Duodenal mucosa (tissue), 2 donors: ENCODE measurements around the gene RBP3.

Experiments used
- H3K27ac ChIP-seq: one replicate; pipeline ENCODE4 v1.7.0; 2013; ENCODE audit warnings: low read depth, low read length
- H3K27me3 ChIP-seq, 2 donors: one replicate each; pipeline ENCODE4 v1.7.0; 2013; ENCODE audit warnings: low read length in 2 of 2, control low read depth in 1 of 2; ENCODE audit not compliant: insufficient read depth in 2 of 2, control insufficient read depth in 1 of 2
- H3K36me3 ChIP-seq, 2 donors: one replicate each; pipeline ENCODE4 v1.7.0; 2013; ENCODE audit warnings: low read length in 2 of 2, control low read depth in 1 of 2; ENCODE audit not compliant: insufficient read depth in 2 of 2, control insufficient read depth in 1 of 2
- H3K4me1 ChIP-seq, 2 donors: one replicate each; pipeline ENCODE4 v1.7.0; 2013; ENCODE audit warnings: low read length in 2 of 2, control low read depth in 1 of 2; ENCODE audit not compliant: insufficient read depth in 2 of 2, control insufficient read depth in 1 of 2
- H3K4me3 ChIP-seq, 2 donors: one replicate each; pipeline ENCODE4 v1.7.0; 2013; ENCODE audit warnings: low read length in 2 of 2, low read depth in 1 of 2
- H3K9ac ChIP-seq, 2 donors: one replicate each; pipeline ENCODE4 v1.7.0; 2013; ENCODE audit warnings: low read length in 2 of 2, low read depth in 1 of 2
- H3K9me3 ChIP-seq, 2 donors: one replicate each; pipeline ENCODE4 v1.7.0; 2013; ENCODE audit warnings: low read length in 2 of 2, control low read depth in 1 of 2; ENCODE audit not compliant: control insufficient read depth in 1 of 2

RBP3 gene

GRCh38 chr10:47396311-47396717 lies 48.2 kb downstream of the RBP3 start:
- Histone ChIP-seq H3K27me3 (no peaks in the 10 kb centered on the region), H3K9ac (no peak overlapping the region), H3K27ac (no peak overlapping the region), H3K9me3 (no peaks in the 10 kb centered on the region), H3K4me3 (no peak overlapping the region), H3K36me3 (no peaks in the 10 kb centered on the region), H3K4me1 (no peaks in the 10 kb centered on the region)

GRCh38 chr10:47397256-47397655 lies 49.1 kb downstream of the RBP3 start:
- H3K27ac ChIP-seq, result no peak overlapping the region
- H3K9me3 ChIP-seq, result no peaks in the 10 kb centered on the region
- no peak overlapping the region for H3K4me3 ChIP-seq
- no peaks in the 10 kb centered on the region for H3K4me1 ChIP-seq
- H3K9ac ChIP-seq, result no peak overlapping the region
- H3K27me3 ChIP-seq, result no peaks in the 10 kb centered on the region
- H3K36me3 ChIP-seq, result no peaks in the 10 kb centered on the region

- H3K9ac ChIP-seq, result no peak overlapping the region
Observed at GRCh38 chr10:47400251-47400650, 52.1 kb downstream of the RBP3 start.

GRCh38 chr10:47400786-47401185 lies 52.6 kb downstream of the RBP3 start:
- Histone ChIP-seq H3K9ac (no peak overlapping the region), H3K4me3 (no peak overlapping the region), H3K9me3 (no peaks in the 10 kb centered on the region), H3K4me1 (peaks cover 1 to 8% of the 10 kb centered on the region in 2 donors), H3K27me3 (no peaks in the 10 kb centered on the region), H3K27ac (no peak overlapping the region), H3K36me3 (no peaks in the 10 kb centered on the region)

More at GRCh38 chr10:47400251-47400650, 52.1 kb downstream of the RBP3 start:
- Histone ChIP-seq H3K36me3 (no peaks in the 10 kb centered on the region), H3K4me1 (peaks cover 0 to 8% of the 10 kb centered on the region in 2 donors), H3K9me3 (no peaks in the 10 kb centered on the region), H3K27me3 (no peaks in the 10 kb centered on the region), H3K27ac (no peak overlapping the region), H3K4me3 (no peak overlapping the region)

GRCh38 chr10:47401210-47401609 lies 53.0 kb downstream of the RBP3 start:
- Histone ChIP-seq H3K9me3 (no peaks in the 10 kb centered on the region), H3K4me3 (no peak overlapping the region), H3K4me1 (peaks cover 5 to 11% of the 10 kb centered on the region in 2 donors), H3K27me3 (no peaks in the 10 kb centered on the region), H3K36me3 (no peaks in the 10 kb centered on the region), H3K9ac (no peak overlapping the region), H3K27ac (no peak overlapping the region)

GRCh38 chr10:47401874-47402640 lies 53.9 kb downstream of the RBP3 start:
- Histone ChIP-seq H3K9ac (no peak overlapping the region), H3K4me1 (peaks cover 10 to 17% of the 10 kb centered on the region in 2 donors), H3K27me3 (no peaks in the 10 kb centered on the region), H3K9me3 (no peaks in the 10 kb centered on the region), H3K36me3 (no peaks in the 10 kb centered on the region), H3K27ac (no peak overlapping the region), H3K4me3 (no peak overlapping the region)

GRCh38 chr10:47402641-47403301 lies 54.6 kb downstream of the RBP3 start:
- H3K9me3 ChIP-seq, result no peaks in the 10 kb centered on the region
- H3K9ac ChIP-seq, result no peak overlapping the region
- H3K4me1 ChIP-seq, result peaks cover 17 to 23% of the 10 kb centered on the region in 2 donors
- H3K27ac ChIP-seq, result no peak overlapping the region
- no peaks in the 10 kb centered on the region for H3K36me3 ChIP-seq
- H3K27me3 ChIP-seq, result no peaks in the 10 kb centered on the region
- no peak overlapping the region for H3K4me3 ChIP-seq

GRCh38 chr10:47403446-47404318 lies 55.5 kb downstream of the RBP3 start:
- no peak overlapping the region for H3K27ac ChIP-seq
- H3K27me3 ChIP-seq, result no peaks in the 10 kb centered on the region
- H3K4me3 ChIP-seq, result no peak overlapping the region
- H3K9ac ChIP-seq, result no peak overlapping the region
- peaks cover 17 to 23% of the 10 kb centered on the region in 2 donors for H3K4me1 ChIP-seq
- H3K9me3 ChIP-seq, result no peaks in the 10 kb centered on the region
- no peaks in the 10 kb centered on the region for H3K36me3 ChIP-seq

- H3K27ac ChIP-seq, result no peak overlapping the region
Observed at GRCh38 chr10:47404446-47404845, 56.3 kb downstream of the RBP3 start.

GRCh38 chr10:47404937-47405336 lies 56.8 kb downstream of the RBP3 start:
- H3K9me3 ChIP-seq, result no peaks in the 10 kb centered on the region
- H3K4me1 ChIP-seq, result peaks cover 17 to 24% of the 10 kb centered on the region in 2 donors

More at GRCh38 chr10:47404446-47404845, 56.3 kb downstream of the RBP3 start:
- Histone ChIP-seq H3K36me3 (no peaks in the 10 kb centered on the region), H3K4me1 (peaks cover 17 to 23% of the 10 kb centered on the region in 2 donors), H3K9ac (no peak overlapping the region), H3K27me3 (no peaks in the 10 kb centered on the region), H3K9me3 (no peaks in the 10 kb centered on the region), H3K4me3 (no peak overlapping the region)

More at GRCh38 chr10:47404937-47405336, 56.8 kb downstream of the RBP3 start:
- no peak overlapping the region for H3K27ac ChIP-seq
- H3K9ac ChIP-seq, result no peak overlapping the region
- H3K27me3 ChIP-seq, result no peaks in the 10 kb centered on the region
- H3K4me3 ChIP-seq, result no peak overlapping the region
- no peaks in the 10 kb centered on the region for H3K36me3 ChIP-seq
